Hair follicle dermal papilla cell (primary cell): ENCODE data around the gene SUB1. TPM values are rescaled to one million over a fixed set of nuclear protein-coding genes. Genes with fewer than 3 reads are reported as not detected.

Experiments
- total RNA-seq: library from RNA; depleted of rRNA; stranded (reverse); fragments of >200 nt; gene quantifications from 2 replicates; pipeline ENCODE4 v1.2.3, GENCODE V29; 2012

SUB1 gene
- 98.5 and 112 TPM in 2 replicates for total RNA-seq

GRCh38 chr5:32585446-32586275 lies at the start of gene SUB1:
TSS of gene SUB1 (plus strand) at chr5:32585557. CDS start at chr5:32588513, 2,956 bp downstream.

Other genes with a start within 250 kb of the SUB1 start
- 105 and 117 TPM in 2 replicates for gene ZFR, start 140.8 kb upstream of the SUB1 start, total RNA-seq
- 21.4 and 31.9 TPM in 2 replicates for gene NPR3, start 125.8 kb downstream of the SUB1 start, total RNA-seq